IMR-90 (cell line): ENCODE results near the gene SPPL3. TPM values are rescaled to one million over a fixed set of nuclear protein-coding genes. Genes with fewer than 3 reads are reported as not detected.

Source experiments
- ATAC-seq: fragments of 200-7000 bp; cut with Tn5 transposase; 2 replicates; pipeline ENCODE4 v1.9.1; 2020; ENCODE audit warnings: low read depth, mild to moderate bottlenecking, moderate library complexity
- BruUV-seq: library from RNA; stranded (reverse); fragments of 400-500 nt; replicated peaks from 2 replicates; lab custom pipeline; 2021; lab: Mats Ljungman, UMichigan
- CTCF ChIA-PET: fragments of 300-600 bp; formaldehyde crosslinking; extraction: SDS; loops from one replicate; lab custom pipeline; 2021; ENCODE audit warnings: antibody characterized with exemption; lab: Yijun Ruan, JAX
- POLR2A ChIA-PET: fragments of 300-600 bp; sonication (Branson Sonifier 250); formaldehyde crosslinking; loops from one replicate; lab custom pipeline; 2022; ENCODE audit warnings: antibody characterized with exemption; ENCODE audit not compliant: unreplicated experiment; lab: Charles Lee
- DNase-seq: peaks from one replicate; pipeline ENCODE4 v3.0.0; 2013
- H2AFZ ChIP-seq: replicated peaks from 2 replicates; pipeline ENCODE3; 2013; ENCODE audit warnings: low read length, mild to moderate bottlenecking; ENCODE audit not compliant: poor library complexity
- H2AK5ac ChIP-seq: 2 replicates; pipeline ENCODE4 v1.6.1; 2013; ENCODE audit warnings: low read depth, low read length, inconsistent platforms
- H2AK9ac ChIP-seq: replicated peaks from 2 replicates; pipeline ENCODE3; 2013; ENCODE audit warnings: mild to moderate bottlenecking, low read depth, low read length, moderate library complexity; ENCODE audit not compliant: poor library complexity
- H2BK120ac ChIP-seq: 2 replicates; pipeline ENCODE4 v1.6.1; 2013; ENCODE audit warnings: low read depth, low read length, inconsistent platforms
- H2BK15ac ChIP-seq: 3 replicates; pipeline ENCODE4 v1.6.1; 2013; ENCODE audit warnings: low read depth, low read length, inconsistent platforms
- H2BK20ac ChIP-seq: 2 replicates; pipeline ENCODE4 v1.6.1; 2013; ENCODE audit warnings: low read depth, mild to moderate bottlenecking, inconsistent platforms, low read length, moderate library complexity
- H2BK5ac ChIP-seq: 2 replicates; pipeline ENCODE4 v1.6.1; 2013; ENCODE audit warnings: mild to moderate bottlenecking, low read depth, low read length, inconsistent platforms; ENCODE audit not compliant: poor library complexity, severe bottlenecking
- H3K14ac ChIP-seq: replicated peaks from 2 replicates; pipeline ENCODE4 v1.6.1; 2013; ENCODE audit warnings: low read depth, low read length, inconsistent platforms
- H3K18ac ChIP-seq: 2 replicates; pipeline ENCODE4 v1.6.1; 2013; ENCODE audit warnings: low read depth, low read length, control low read depth
- H3K23ac ChIP-seq: 2 replicates; pipeline ENCODE4 v1.6.1; 2013; ENCODE audit warnings: low read depth, low read length, inconsistent platforms
- H3K27ac ChIP-seq: 2 replicates; pipeline ENCODE4 v1.5.1; 2013; ENCODE audit warnings: mild to moderate bottlenecking, control low read depth, low read length; ENCODE audit not compliant: insufficient read depth
- H3K27me3 ChIP-seq: 2 replicates; pipeline ENCODE4 v1.6.1; 2013; ENCODE audit warnings: low read length; ENCODE audit not compliant: control insufficient read depth, insufficient read depth
- H3K36me3 ChIP-seq: 2 replicates; pipeline ENCODE4 v1.6.1; 2013; ENCODE audit warnings: low read length, mixed read lengths; ENCODE audit not compliant: control insufficient read depth, insufficient read depth
- H3K4ac ChIP-seq: 2 replicates; pipeline ENCODE4 v1.6.1; 2013; ENCODE audit warnings: low read depth, low read length, inconsistent platforms
- H3K4me1 ChIP-seq: 2 replicates; pipeline ENCODE4 v1.6.1; 2013; ENCODE audit warnings: low read length, mixed read lengths; ENCODE audit not compliant: control insufficient read depth, insufficient read depth
- H3K4me2 ChIP-seq: 2 replicates; pipeline ENCODE4 v1.6.1; 2013; ENCODE audit warnings: low read depth, mild to moderate bottlenecking, control low read depth, low read length, moderate library complexity
- H3K4me3 ChIP-seq: 2 replicates; pipeline ENCODE4 v1.5.1; 2013; ENCODE audit warnings: low read depth, mild to moderate bottlenecking, control low read depth, low read length, moderate library complexity; ENCODE audit not compliant: insufficient read depth
- H3K56ac ChIP-seq: 2 replicates; pipeline ENCODE4 v1.6.1; 2013; ENCODE audit warnings: low read length, inconsistent platforms; ENCODE audit not compliant: insufficient read depth; ENCODE audit errors: extremely low read depth
- H3K79me1 ChIP-seq, 2 experiments: 2 replicates each; pipeline ENCODE4 v1.6.1; 2013; ENCODE audit warnings: low read length in 2 of 2, inconsistent platforms in 1 of 2, low read depth in 1 of 2
- H3K9ac ChIP-seq: 2 replicates; pipeline ENCODE4 v1.6.1; 2013; ENCODE audit warnings: low read depth, low read length, control low read depth
- H3K9me1 ChIP-seq: 2 replicates; pipeline ENCODE4 v1.6.1; 2013; ENCODE audit warnings: low read length, inconsistent platforms; ENCODE audit not compliant: insufficient read depth
- H3K9me3 ChIP-seq: 2 replicates; pipeline ENCODE4 v1.6.1; 2013; ENCODE audit warnings: low read length; ENCODE audit not compliant: control insufficient read depth, insufficient read depth
- H4K20me1 ChIP-seq: 2 replicates; pipeline ENCODE4 v1.6.1; 2013; ENCODE audit warnings: low read length, inconsistent platforms; ENCODE audit not compliant: insufficient read depth
- H4K5ac ChIP-seq: 2 replicates; pipeline ENCODE4 v1.6.1; 2013; ENCODE audit warnings: mild to moderate bottlenecking, low read depth, low read length, control low read depth
- H4K8ac ChIP-seq, 2 experiments: 2 replicates each; pipeline ENCODE4 v1.6.1; 2013; ENCODE audit warnings: low read depth in 2 of 2, low read length in 2 of 2, control low read depth in 1 of 2, inconsistent platforms in 1 of 2
- H4K91ac ChIP-seq: 2 replicates; pipeline ENCODE4 v1.6.1; 2013; ENCODE audit warnings: low read depth, low read length, inconsistent platforms; ENCODE audit not compliant: insufficient read depth
- BHLHE40 ChIP-seq: fragments of 150-350 bp; IDR thresholded peaks from 2 replicates; pipeline ENCODE4 v1.6.1; 2016; ENCODE audit warnings: mild to moderate bottlenecking, low read depth, low read length
- CEBPB ChIP-seq: IDR thresholded peaks from 2 replicates; pipeline ENCODE4 v1.6.1; 2012; ENCODE audit warnings: low read depth, low read length, improper control_type of control experiment
- CHD1 ChIP-seq: IDR thresholded peaks from 2 replicates; pipeline ENCODE4 v1.6.1; 2012; ENCODE audit warnings: low read depth, low read length, improper control_type of control experiment
- CTCF ChIP-seq: conservative IDR thresholded peaks from 2 replicates; pipeline ENCODE4 v1.5.1; 2012; ENCODE audit warnings: mild to moderate bottlenecking, low read depth, low read length, improper control_type of control experiment
- ELK1 ChIP-seq: fragments of 150-350 bp; IDR thresholded peaks from 2 replicates; pipeline ENCODE4 v1.6.1; 2016; ENCODE audit warnings: low read depth, mild to moderate bottlenecking, low read length, moderate library complexity, borderline replicate concordance
- FOS ChIP-seq: fragments of 150-350 bp; IDR thresholded peaks from 2 replicates; pipeline ENCODE4 v1.6.1; 2016; ENCODE audit warnings: low read depth, low read length
- MAFK ChIP-seq: IDR thresholded peaks from 2 replicates; pipeline ENCODE4 v1.6.1; 2012; ENCODE audit warnings: low read depth, low read length, improper control_type of control experiment
- MAZ ChIP-seq: IDR thresholded peaks from 2 replicates; pipeline ENCODE4 v1.6.1; 2012; ENCODE audit warnings: low read depth, mild to moderate bottlenecking, low read length, improper control_type of control experiment, moderate library complexity, borderline replicate concordance
- MXI1 ChIP-seq: IDR thresholded peaks from 2 replicates; pipeline ENCODE4 v1.6.1; 2012; ENCODE audit warnings: low read depth, mild to moderate bottlenecking, low read length, moderate library complexity, borderline replicate concordance
- NFE2L2 ChIP-seq: fragments of 150-350 bp; IDR thresholded peaks from 2 replicates; pipeline ENCODE4 v1.6.1; 2016; ENCODE audit warnings: low read depth, mild to moderate bottlenecking, low read length
- POLR2A ChIP-seq: IDR thresholded peaks from 2 replicates; pipeline ENCODE4 v1.6.1; 2012; ENCODE audit warnings: mild to moderate bottlenecking, low read depth, low read length
- RAD21 ChIP-seq: IDR thresholded peaks from 2 replicates; pipeline ENCODE4 v1.6.1; 2012; ENCODE audit warnings: low read length, improper control_type of control experiment
- RFX5 ChIP-seq: IDR thresholded peaks from 2 replicates; pipeline ENCODE4 v1.8.0; 2012; ENCODE audit warnings: low read depth, mild to moderate bottlenecking, low read length, moderate library complexity
- SMC3 ChIP-seq: fragments of 150-350 bp; IDR thresholded peaks from 2 replicates; pipeline ENCODE4 v1.6.1; 2016; ENCODE audit warnings: low read depth, mild to moderate bottlenecking, antibody characterized with exemption, low read length, moderate library complexity
- USF2 ChIP-seq: fragments of 150-350 bp; IDR thresholded peaks from 2 replicates; pipeline ENCODE4 v1.6.1; 2017; ENCODE audit warnings: mild to moderate bottlenecking, antibody characterized with exemption, low read length, low read depth
- WGBS, 2 experiments: methylation state at CpG; one replicate each; pipeline versions ENCODE4 v1.1.5 to v1.1.7; 2013; ENCODE audit warnings: missing lambda C conversion rate in 2 of 2; ENCODE audit not compliant: insufficient read length in 1 of 2; ENCODE audit errors: extremely low coverage in 2 of 2; 5-methylcytosine and 5-hydroxymethylcytosine counted together
- dilution Hi-C: fragments of 300-500 bp; cut with HindIII; formaldehyde crosslinking; loops from one replicate; pipeline ENCODE4 v1.14.3; 2018; ENCODE audit warnings: low sequenced_read_pairs; ENCODE audit not compliant: unreplicated experiment
- in situ Hi-C: fragments of 300-500 bp; cut with MboI; formaldehyde crosslinking; loops from 3 replicates; pipeline ENCODE4 v1.14.3; 2019; ENCODE audit warnings: low sequenced_read_pairs, inconsistent platforms, mixed read lengths
- intact Hi-C: fragments of 100-400 bp; cut with micrococcal nuclease; formaldehyde crosslinking; loops from 2 replicates; pipeline ENCODE4 v1.10.0; 2022
- polyA plus RNA-seq, 3 experiments: library from polyadenylated mRNA; depleted of rRNA; stranded (reverse); fragments of >200 nt; gene quantifications; 2 replicates each; pipeline ENCODE4 v1.2.3, GENCODE V29; 2012; ENCODE audit warnings: low replicate concordance in 1 of 3
- total RNA-seq: library from RNA; depleted of rRNA; stranded (reverse); fragments of >200 nt; gene quantifications from 2 replicates; pipeline ENCODE4 v1.2.3, GENCODE V29; 2012

Gene SPPL3
- total and polyA plus RNA-seq, 2 of the 4 experiments (the other 2 are of a cell fraction): 1.6 to 18.0 TPM

GRCh38 chr12:120925740-120926563 is 21.8 kb upstream of the SPPL3 start:
- no peak overlapping the region for H3K4ac ChIP-seq
- peak overlapping the region; percentile 16 for H2AK9ac ChIP-seq
- no peak overlapping the region for H3K4me3 ChIP-seq
- H4K20me1 ChIP-seq: no peaks in the 10 kb centered on the region
- H3K27me3 ChIP-seq: no peaks in the 10 kb centered on the region; the same call in 1 of the 2 replicates
- no TSS peak for BruUV-seq
- 68% methylated on average over 5 of the region's 15 CpGs; no CpG with 5 or more reads in 1 of the 2 experiments for WGBS, 2 experiments
- no peak overlapping the region for H3K18ac ChIP-seq
- no peak overlapping the region for H3K9ac ChIP-seq
- intact Hi-C loops: no loop called here
- no peaks in the 10 kb centered on the region for H3K36me3 ChIP-seq
- H3K4me2 ChIP-seq: no peak overlapping the region
- dilution Hi-C loops: no loop called here
- in situ Hi-C loops: no loop called here
- DNase-seq (no peak), ATAC-seq (no peak)
- CTCF ChIA-PET: no interaction called here
- H2BK20ac ChIP-seq: no peak overlapping the region
- no peak overlapping the region for H4K91ac ChIP-seq
- H4K8ac ChIP-seq: no peak overlapping the region
- no peak overlapping the region for H2BK15ac ChIP-seq
- H3K9me1 ChIP-seq: no peaks in the 10 kb centered on the region
- no peak overlapping the region for H4K5ac ChIP-seq
- POLR2A ChIA-PET: no interaction called here
- H3K4me1 ChIP-seq: no peaks in the 10 kb centered on the region
- H3K56ac ChIP-seq: no peak overlapping the region
- no peaks in the 10 kb centered on the region for H3K9me3 ChIP-seq
- H3K79me1 ChIP-seq: no peaks in the 10 kb centered on the region
- no peak overlapping the region for H2AFZ ChIP-seq
- no peak overlapping the region for H3K27ac ChIP-seq
- no peak overlapping the region for H3K14ac ChIP-seq
- no peak overlapping the region for H2BK5ac ChIP-seq
- no peak overlapping the region for H2BK120ac ChIP-seq
- no peak overlapping the region for H3K23ac ChIP-seq
- no peak overlapping the region for H2AK5ac ChIP-seq
- no peak for TF ChIP-seq CTCF
- no peak for TF ChIP-seq CEBPB
- TF ChIP-seq USF2: no peak
- no peak for TF ChIP-seq RAD21
- no peak for TF ChIP-seq ELK1
- no peak for TF ChIP-seq RFX5
- no peak for TF ChIP-seq MAZ
- no peak for TF ChIP-seq NFE2L2
- TF ChIP-seq CHD1: no peak
- no peak for TF ChIP-seq BHLHE40
- no peak for TF ChIP-seq MXI1
- TF ChIP-seq FOS: no peak
- TF ChIP-seq MAFK: no peak
- TF ChIP-seq POLR2A: no peak
- TF ChIP-seq SMC3: no peak
